Neural cell (in vitro differentiated cells): ENCODE data around the gene ALG5. TPM values are rescaled to one million over a fixed set of nuclear protein-coding genes. Genes with fewer than 3 reads are reported as not detected.

Source experiments
- H2AFZ ChIP-seq: fragments of 200-600, 300-800 bp; sonication (generic), shearing (Covaris generic); 2 replicates; pipeline ENCODE4 v1.6.0; 2014; ENCODE audit warnings: low read depth, mild to moderate bottlenecking, antibody characterized with exemption, low read length, moderate library complexity
- H3F3A ChIP-seq: fragments of 200-600 bp; shearing (Covaris generic); 2 replicates; pipeline ENCODE4 v1.6.1; 2016; ENCODE audit warnings: mild to moderate bottlenecking, moderate library complexity, mixed read lengths, antibody characterized with exemption, low read length; ENCODE audit not compliant: insufficient read depth, poor library complexity, severe bottlenecking
- H3K27ac ChIP-seq: fragments of 200-600, 300-800 bp; sonication (generic), shearing (Covaris generic); 2 replicates; pipeline ENCODE4 v1.5.1; 2014; ENCODE audit warnings: mild to moderate bottlenecking, low read length, moderate library complexity
- H3K27me3 ChIP-seq: fragments of 300-800, 200-600 bp; sonication (generic), shearing (Covaris generic); 2 replicates; pipeline ENCODE4 v1.6.0; 2014; ENCODE audit warnings: mild to moderate bottlenecking, low read depth, low read length, moderate library complexity; ENCODE audit not compliant: insufficient read depth
- H3K36me3 ChIP-seq: fragments of 300-800, 200-600 bp; sonication (generic), shearing (Covaris generic); 2 replicates; pipeline ENCODE4 v1.5.1; 2014; ENCODE audit warnings: mild to moderate bottlenecking, antibody characterized with exemption, low read length, moderate library complexity; ENCODE audit not compliant: insufficient read depth
- H3K4me2 ChIP-seq: fragments of 300-800, 200-600 bp; sonication (generic), shearing (Covaris generic); 2 replicates; pipeline ENCODE4 v1.6.0; 2014; ENCODE audit warnings: mild to moderate bottlenecking, low read length
- H3K4me3 ChIP-seq: fragments of 300-800, 200-600 bp; sonication (generic), shearing (Covaris generic); 2 replicates; pipeline ENCODE4 v1.5.1; 2014; ENCODE audit warnings: mild to moderate bottlenecking, low read length, moderate library complexity
- H3K79me2 ChIP-seq: fragments of 200-600 bp; shearing (Covaris generic); replicated peaks from 2 replicates; pipeline ENCODE4 v1.6.0; 2014; ENCODE audit warnings: mild to moderate bottlenecking, low read length, moderate library complexity; ENCODE audit not compliant: insufficient read depth
- H3K9ac ChIP-seq: fragments of 300-800, 200-600 bp; sonication (generic), shearing (Covaris generic); 2 replicates; pipeline ENCODE4 v1.6.1; 2016; ENCODE audit warnings: mild to moderate bottlenecking, low read length, mixed read lengths
- H3K9me2 ChIP-seq: fragments of 200-600 bp; shearing (Covaris generic); 2 replicates; pipeline ENCODE4 v1.6.1; 2016; ENCODE audit warnings: mild to moderate bottlenecking, low read length, mixed read lengths; ENCODE audit not compliant: insufficient read depth
- H3K9me3 ChIP-seq: fragments of 200-600, 300-800 bp; sonication (generic), shearing (Covaris generic); 2 replicates; pipeline ENCODE4 v1.6.1; 2016; ENCODE audit warnings: mild to moderate bottlenecking, mixed run types, low read length, moderate library complexity, mixed read lengths
- H4K20me1 ChIP-seq: fragments of 200-600 bp; shearing (Covaris generic); 2 replicates; pipeline ENCODE4 v1.6.1; 2016; ENCODE audit warnings: mild to moderate bottlenecking, mixed run types; ENCODE audit not compliant: insufficient read depth
- EP300 ChIP-seq: fragments of 450-650 bp; conservative IDR thresholded peaks from 2 replicates; pipeline ENCODE4 v1.6.1; 2014; ENCODE audit warnings: antibody characterized with exemption, mild to moderate bottlenecking, moderate library complexity; ENCODE audit not compliant: poor library complexity, severe bottlenecking
- EZH2 ChIP-seq: fragments of 200-600, 300-800 bp; shearing (Covaris generic), sonication (generic); IDR thresholded peaks from 2 replicates; pipeline ENCODE4 v1.6.1; 2014; ENCODE audit warnings: antibody characterized with exemption, low read length, borderline replicate concordance, mild to moderate bottlenecking; ENCODE audit not compliant: insufficient read depth, poor library complexity, severe bottlenecking
- MXI1 ChIP-seq: fragments of 450-650 bp; conservative IDR thresholded peaks from 2 replicates; pipeline ENCODE4 v1.6.1; 2014; ENCODE audit warnings: antibody characterized with exemption, mild to moderate bottlenecking; ENCODE audit not compliant: poor library complexity, severe bottlenecking
- POLR2AphosphoS5 ChIP-seq: IDR thresholded peaks from 2 replicates; pipeline ENCODE4 v1.6.1; 2012
- RAD21 ChIP-seq: fragments of 450-650 bp; conservative IDR thresholded peaks from 2 replicates; pipeline ENCODE4 v1.6.1; 2014; ENCODE audit warnings: antibody characterized with exemption, mild to moderate bottlenecking, moderate library complexity
- SMC3 ChIP-seq: fragments of 450-650 bp; conservative IDR thresholded peaks from 2 replicates; pipeline ENCODE4 v1.6.1; 2014; ENCODE audit warnings: antibody characterized with exemption, mild to moderate bottlenecking, moderate library complexity; ENCODE audit not compliant: poor library complexity
- TAF1 ChIP-seq: IDR thresholded peaks from 2 replicates; pipeline ENCODE4 v1.6.1; 2012; ENCODE audit warnings: low read depth
- polyA plus RNA-seq: library from polyadenylated mRNA; depleted of rRNA; stranded (reverse); fragments of >200 nt; gene quantifications from 2 replicates; pipeline ENCODE4 v1.2.3, GENCODE V29; 2014
- TF ChIP-seq, protein P1 (sequence below): fragments of 450-650 bp; IDR thresholded peaks from 2 replicates; pipeline ENCODE4 v1.5.1; 2014; ENCODE audit warnings: antibody characterized with exemption, mild to moderate bottlenecking, moderate library complexity; ENCODE audit not compliant: poor library complexity, severe bottlenecking
- TF ChIP-seq, protein P2 (sequence below): IDR thresholded peaks from 2 replicates; pipeline ENCODE4 v1.6.1; 2012; ENCODE audit warnings: borderline replicate concordance

The ALG5 gene
- polyA plus RNA-seq, 1 donor from 2014 or later, result 63.0 TPM

DNA sequence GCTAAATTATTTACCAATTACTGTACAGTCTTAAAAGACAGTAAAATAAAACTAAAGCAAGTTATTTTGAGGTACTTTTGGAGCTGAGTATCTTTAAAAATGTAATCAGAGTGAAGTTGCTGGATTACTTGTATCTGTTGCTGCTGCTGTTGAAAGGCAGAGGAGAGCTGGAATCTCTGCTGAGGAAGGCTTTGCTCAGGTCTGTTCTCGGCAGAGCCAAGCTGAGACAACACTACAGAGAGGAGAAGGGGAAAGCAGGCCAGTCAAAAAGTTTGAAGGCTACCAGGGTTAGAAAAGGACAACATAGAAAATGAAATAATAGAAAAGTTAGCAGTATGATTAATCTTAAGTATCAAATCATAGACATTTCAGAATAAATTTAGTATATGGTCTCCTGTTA is 11.3 kb upstream of the ALG5 start:
- TF ChIP-seq EZH2 (no peak), TAF1 (no peak), SMC3 (no peak), MXI1 (no peak), RAD21 (no peak), POLR2AphosphoS5 (no peak), EP300 (no peak)
- TF ChIP-seq, protein P1, sequence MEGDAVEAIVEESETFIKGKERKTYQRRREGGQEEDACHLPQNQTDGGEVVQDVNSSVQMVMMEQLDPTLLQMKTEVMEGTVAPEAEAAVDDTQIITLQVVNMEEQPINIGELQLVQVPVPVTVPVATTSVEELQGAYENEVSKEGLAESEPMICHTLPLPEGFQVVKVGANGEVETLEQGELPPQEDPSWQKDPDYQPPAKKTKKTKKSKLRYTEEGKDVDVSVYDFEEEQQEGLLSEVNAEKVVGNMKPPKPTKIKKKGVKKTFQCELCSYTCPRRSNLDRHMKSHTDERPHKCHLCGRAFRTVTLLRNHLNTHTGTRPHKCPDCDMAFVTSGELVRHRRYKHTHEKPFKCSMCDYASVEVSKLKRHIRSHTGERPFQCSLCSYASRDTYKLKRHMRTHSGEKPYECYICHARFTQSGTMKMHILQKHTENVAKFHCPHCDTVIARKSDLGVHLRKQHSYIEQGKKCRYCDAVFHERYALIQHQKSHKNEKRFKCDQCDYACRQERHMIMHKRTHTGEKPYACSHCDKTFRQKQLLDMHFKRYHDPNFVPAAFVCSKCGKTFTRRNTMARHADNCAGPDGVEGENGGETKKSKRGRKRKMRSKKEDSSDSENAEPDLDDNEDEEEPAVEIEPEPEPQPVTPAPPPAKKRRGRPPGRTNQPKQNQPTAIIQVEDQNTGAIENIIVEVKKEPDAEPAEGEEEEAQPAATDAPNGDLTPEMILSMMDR, result no peak
- TF ChIP-seq, protein P2, sequence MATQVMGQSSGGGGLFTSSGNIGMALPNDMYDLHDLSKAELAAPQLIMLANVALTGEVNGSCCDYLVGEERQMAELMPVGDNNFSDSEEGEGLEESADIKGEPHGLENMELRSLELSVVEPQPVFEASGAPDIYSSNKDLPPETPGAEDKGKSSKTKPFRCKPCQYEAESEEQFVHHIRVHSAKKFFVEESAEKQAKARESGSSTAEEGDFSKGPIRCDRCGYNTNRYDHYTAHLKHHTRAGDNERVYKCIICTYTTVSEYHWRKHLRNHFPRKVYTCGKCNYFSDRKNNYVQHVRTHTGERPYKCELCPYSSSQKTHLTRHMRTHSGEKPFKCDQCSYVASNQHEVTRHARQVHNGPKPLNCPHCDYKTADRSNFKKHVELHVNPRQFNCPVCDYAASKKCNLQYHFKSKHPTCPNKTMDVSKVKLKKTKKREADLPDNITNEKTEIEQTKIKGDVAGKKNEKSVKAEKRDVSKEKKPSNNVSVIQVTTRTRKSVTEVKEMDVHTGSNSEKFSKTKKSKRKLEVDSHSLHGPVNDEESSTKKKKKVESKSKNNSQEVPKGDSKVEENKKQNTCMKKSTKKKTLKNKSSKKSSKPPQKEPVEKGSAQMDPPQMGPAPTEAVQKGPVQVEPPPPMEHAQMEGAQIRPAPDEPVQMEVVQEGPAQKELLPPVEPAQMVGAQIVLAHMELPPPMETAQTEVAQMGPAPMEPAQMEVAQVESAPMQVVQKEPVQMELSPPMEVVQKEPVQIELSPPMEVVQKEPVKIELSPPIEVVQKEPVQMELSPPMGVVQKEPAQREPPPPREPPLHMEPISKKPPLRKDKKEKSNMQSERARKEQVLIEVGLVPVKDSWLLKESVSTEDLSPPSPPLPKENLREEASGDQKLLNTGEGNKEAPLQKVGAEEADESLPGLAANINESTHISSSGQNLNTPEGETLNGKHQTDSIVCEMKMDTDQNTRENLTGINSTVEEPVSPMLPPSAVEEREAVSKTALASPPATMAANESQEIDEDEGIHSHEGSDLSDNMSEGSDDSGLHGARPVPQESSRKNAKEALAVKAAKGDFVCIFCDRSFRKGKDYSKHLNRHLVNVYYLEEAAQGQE, result no peak
- Histone ChIP-seq H3K36me3 (peaks cover 34% of the 10 kb centered on the region), H2AFZ (no peak overlapping the region), H3K4me2 (no peak overlapping the region), H4K20me1 (no peaks in the 10 kb centered on the region), H3K27me3 (no peaks in the 10 kb centered on the region), H3K9me3 (no peaks in the 10 kb centered on the region), H3K79me2 (no peaks in the 10 kb centered on the region), H3F3A (no peaks in the 10 kb centered on the region), H3K9ac (no peak overlapping the region), H3K4me3 (no peak overlapping the region), H3K9me2 (no peaks in the 10 kb centered on the region), H3K27ac (no peak overlapping the region)

DNA sequence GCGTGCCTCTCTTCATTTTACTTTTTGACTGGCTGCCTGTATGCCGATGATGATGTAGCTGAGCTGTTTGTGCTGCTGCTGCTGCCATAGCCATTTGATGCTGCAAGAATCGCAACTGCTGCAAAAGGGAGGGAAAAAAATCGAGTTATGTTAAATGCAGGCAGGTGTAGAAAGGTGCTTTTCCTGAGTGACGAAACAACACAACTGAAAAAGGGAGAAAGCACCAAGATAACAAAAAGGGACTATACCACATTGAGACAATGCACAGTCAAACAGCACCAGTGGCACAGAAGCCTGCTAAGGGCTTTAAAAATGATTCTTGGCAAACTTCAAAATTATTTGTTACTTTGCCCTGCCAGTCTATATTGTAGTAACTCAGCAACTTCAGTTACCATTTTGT is 10.6 kb upstream of the ALG5 start:
- no peaks in the 10 kb centered on the region for H3K27me3 ChIP-seq
- H3K27ac ChIP-seq, result no peak overlapping the region
- H3K36me3 ChIP-seq, result peaks cover 34% of the 10 kb centered on the region
- TF ChIP-seq, protein P1, result no peak
- TF ChIP-seq SMC3 (no peak), RAD21 (no peak), MXI1 (no peak), TAF1 (no peak), EZH2 (no peak), EP300 (no peak), POLR2AphosphoS5 (no peak)
- TF ChIP-seq, protein P2, result no peak
- H3F3A ChIP-seq, result no peaks in the 10 kb centered on the region
- no peaks in the 10 kb centered on the region for H4K20me1 ChIP-seq
- no peak overlapping the region for H3K4me3 ChIP-seq
- no peak overlapping the region for H2AFZ ChIP-seq
- H3K4me2 ChIP-seq, result no peak overlapping the region
- H3K79me2 ChIP-seq, result no peaks in the 10 kb centered on the region
- H3K9ac ChIP-seq, result no peak overlapping the region
- no peaks in the 10 kb centered on the region for H3K9me2 ChIP-seq
- no peaks in the 10 kb centered on the region for H3K9me3 ChIP-seq
